H1 (cell line): ENCODE measurements around the gene KCNQ1.

ENCODE experiments used
- CHD1 ChIP-seq: IDR thresholded peaks from 2 replicates; pipeline ENCODE4 v1.6.1; 2012; ENCODE audit warnings: low read depth, low read length, improper control_type of control experiment
- CTCF ChIP-seq, 3 experiments: IDR thresholded peaks; 1 replicate in 2 of 3; 2 replicates in 1 of 3; pipeline versions ENCODE4 v1.5.1 to v1.6.1; 2011; ENCODE audit warnings: low read length in 3 of 3, mild to moderate bottlenecking in 3 of 3, inconsistent platforms in 2 of 3, low read depth in 1 of 3, moderate library complexity in 1 of 3; ENCODE audit not compliant: insufficient read depth in 1 of 3; ENCODE audit errors: control extremely low read depth in 1 of 3
- EP300 ChIP-seq, 2 experiments: IDR thresholded peaks; 1 replicate in 1 of 2; 2 replicates in 1 of 2; pipeline ENCODE4 v1.6.1; 2011 to 2012; ENCODE audit warnings: low read depth in 2 of 2, low read length in 2 of 2, mild to moderate bottlenecking in 2 of 2, borderline replicate concordance in 1 of 2, inconsistent platforms in 1 of 2, moderate library complexity in 1 of 2
- KDM1A ChIP-seq: fragments of 200-600, 300-600 bp; sonication (generic); IDR thresholded peaks from 2 replicates; pipeline ENCODE4 v1.7.1; 2016; ENCODE audit warnings: mild to moderate bottlenecking, low read length, borderline replicate concordance
- POLR2AphosphoS5 ChIP-seq: IDR thresholded peaks from 2 replicates; pipeline ENCODE4 v1.6.1; 2011; ENCODE audit warnings: low read depth, low read length
- RAD21 ChIP-seq, 2 experiments: IDR thresholded peaks in 1 of 2; conservative IDR thresholded peaks in 1 of 2; 2 replicates each; pipeline ENCODE4 v1.6.1; 2011; ENCODE audit warnings: low read depth in 2 of 2, low read length in 2 of 2, improper control_type of control experiment in 1 of 2, inconsistent platforms in 1 of 2, mild to moderate bottlenecking in 1 of 2, moderate library complexity in 1 of 2
- RNF2 ChIP-seq: fragments of 200-900, 300-1000 bp; sonication (generic); IDR thresholded peaks from 2 replicates; pipeline ENCODE4 v1.7.1; 2016; ENCODE audit warnings: borderline replicate concordance, low read depth, mild to moderate bottlenecking, antibody characterized with exemption, low read length; ENCODE audit not compliant: poor library complexity, severe bottlenecking; ENCODE audit errors: missing control alignments
- SP1 ChIP-seq: IDR thresholded peaks from 2 replicates; pipeline ENCODE4 v1.6.1; 2011; ENCODE audit warnings: low read depth, low read length

- TF ChIP-seq RNF2 (no peak), POLR2AphosphoS5 (no peak), SP1 (no peak), EP300 (IDR thresholded peaks at IDR 0.05; ENCODE audit: borderline replicate concordance in 1 of 2, low read depth in 2 of 2, low read length in 2 of 2) (no peak), KDM1A (no peak), CTCF (IDR thresholded peaks at IDR 0.05; ENCODE audit: control extremely low read depth in 1 of 3, insufficient read depth in 1 of 3, low read depth in 1 of 3, low read length in 3 of 3) (no peak), CHD1 (no peak), RAD21 (IDR thresholded peaks at IDR 0.05 in 1 of 2, conservative IDR thresholded peaks at IDR 0.05 in 1 of 2; ENCODE audit: low read depth in 2 of 2, low read length in 2 of 2) (no peak)
Observed at GRCh38 chr11:2559527-2560311, 114.9 kb downstream of the KCNQ1 start.
